Activated T-cell treated with anti-CD3 and anti-CD28 coated beads for 48 hours (primary cell): ENCODE measurements around the gene SLC5A8.

ENCODE experiments used
- DNase-seq: peaks from one replicate; pipeline ENCODE4 v3.0.0-alpha.2; 2020; ENCODE audit warnings: low read depth

Gene SLC5A8, protein sequence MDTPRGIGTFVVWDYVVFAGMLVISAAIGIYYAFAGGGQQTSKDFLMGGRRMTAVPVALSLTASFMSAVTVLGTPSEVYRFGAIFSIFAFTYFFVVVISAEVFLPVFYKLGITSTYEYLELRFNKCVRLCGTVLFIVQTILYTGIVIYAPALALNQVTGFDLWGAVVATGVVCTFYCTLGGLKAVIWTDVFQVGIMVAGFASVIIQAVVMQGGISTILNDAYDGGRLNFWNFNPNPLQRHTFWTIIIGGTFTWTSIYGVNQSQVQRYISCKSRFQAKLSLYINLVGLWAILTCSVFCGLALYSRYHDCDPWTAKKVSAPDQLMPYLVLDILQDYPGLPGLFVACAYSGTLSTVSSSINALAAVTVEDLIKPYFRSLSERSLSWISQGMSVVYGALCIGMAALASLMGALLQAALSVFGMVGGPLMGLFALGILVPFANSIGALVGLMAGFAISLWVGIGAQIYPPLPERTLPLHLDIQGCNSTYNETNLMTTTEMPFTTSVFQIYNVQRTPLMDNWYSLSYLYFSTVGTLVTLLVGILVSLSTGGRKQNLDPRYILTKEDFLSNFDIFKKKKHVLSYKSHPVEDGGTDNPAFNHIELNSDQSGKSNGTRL

DNA sequence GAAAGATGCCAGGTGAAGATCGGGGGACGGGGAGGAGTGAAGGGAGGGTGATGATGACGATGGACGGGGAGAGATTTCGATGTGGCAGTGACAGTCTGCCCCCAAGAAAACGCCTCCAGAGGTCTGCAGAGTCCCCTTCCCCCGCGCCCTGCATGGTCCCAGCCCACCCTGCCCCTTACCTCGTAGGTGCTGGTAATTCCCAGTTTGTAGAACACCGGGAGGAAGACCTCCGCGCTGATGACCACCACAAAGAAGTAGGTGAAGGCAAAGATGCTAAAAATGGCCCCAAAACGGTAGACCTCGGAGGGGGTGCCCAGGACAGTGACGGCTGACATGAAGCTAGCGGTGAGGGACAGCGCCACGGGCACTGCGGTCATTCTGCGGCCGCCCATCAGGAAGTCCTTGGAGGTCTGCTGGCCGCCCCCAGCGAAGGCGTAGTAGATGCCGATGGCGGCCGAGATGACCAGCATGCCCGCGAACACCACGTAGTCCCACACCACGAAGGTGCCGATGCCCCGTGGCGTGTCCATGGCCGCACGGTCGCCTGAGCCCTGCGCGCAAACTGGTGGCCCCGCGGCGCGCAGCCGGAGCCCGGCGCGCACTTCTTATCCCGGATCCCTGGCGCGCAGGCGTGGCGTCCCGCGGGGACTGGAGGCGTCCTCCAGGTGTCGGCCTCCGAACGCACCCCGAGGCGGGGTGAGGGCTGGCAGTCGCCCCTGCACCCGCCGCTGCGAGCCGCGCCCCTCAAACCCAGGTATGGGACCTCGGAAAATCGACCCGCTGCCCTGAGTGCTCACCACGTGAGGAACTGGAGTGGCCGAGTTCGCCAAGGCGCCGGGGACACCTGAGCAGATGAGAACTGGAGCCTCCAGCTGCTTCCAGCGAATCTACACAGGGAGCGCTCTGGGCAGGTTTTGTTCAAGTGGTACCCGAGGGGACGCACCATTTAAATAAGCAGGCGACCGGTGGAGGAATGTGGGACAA is at the start of gene SLC5A8:
TSS of gene SLC5A8 (minus strand) at position 920 of the 984 bp plus-strand sequence. CDS start at position 530, 390 bp downstream.
- no peak for DNase-seq

DNA sequence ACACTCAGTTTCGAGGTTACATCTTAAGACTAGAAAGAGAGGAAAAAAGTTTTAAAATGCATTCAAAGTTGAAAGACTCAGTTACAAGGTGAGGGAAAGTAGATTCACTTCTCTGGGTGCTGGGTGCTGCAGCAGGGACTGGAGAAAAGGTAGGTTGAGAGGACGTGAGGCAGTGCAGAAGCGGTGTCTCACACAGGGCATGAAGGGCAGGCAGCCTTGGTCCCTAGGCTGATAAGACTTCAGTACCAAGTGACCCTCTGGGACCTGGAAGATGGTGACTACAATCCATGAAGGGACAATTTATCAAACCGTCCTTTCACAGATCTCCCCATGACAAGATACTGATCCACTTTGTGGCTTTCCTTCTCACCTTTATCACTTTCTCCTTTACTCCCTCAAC is 47.3 kb upstream of the SLC5A8 start:
- DNase-seq, result no peak

DNA sequence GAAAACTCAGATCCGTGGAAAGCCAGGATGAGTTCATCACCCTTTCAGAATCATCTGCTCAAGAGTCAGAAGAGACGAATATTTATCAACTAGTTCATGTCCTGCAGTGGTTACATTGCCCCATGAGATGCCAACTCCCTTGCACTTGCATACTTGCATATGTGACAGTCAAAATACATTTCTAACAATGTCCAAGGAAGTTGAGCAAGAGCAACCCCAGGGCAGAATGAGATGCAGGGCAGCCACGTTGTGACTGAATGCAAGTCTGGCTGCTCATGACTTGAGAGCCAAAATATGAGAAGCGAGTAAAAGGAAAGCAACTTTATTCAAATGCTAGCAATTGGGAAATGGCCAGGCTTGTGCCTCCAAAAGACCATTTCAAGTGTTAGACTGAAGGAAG is 46.2 kb upstream of the SLC5A8 start:
- no peak for DNase-seq

DNA sequence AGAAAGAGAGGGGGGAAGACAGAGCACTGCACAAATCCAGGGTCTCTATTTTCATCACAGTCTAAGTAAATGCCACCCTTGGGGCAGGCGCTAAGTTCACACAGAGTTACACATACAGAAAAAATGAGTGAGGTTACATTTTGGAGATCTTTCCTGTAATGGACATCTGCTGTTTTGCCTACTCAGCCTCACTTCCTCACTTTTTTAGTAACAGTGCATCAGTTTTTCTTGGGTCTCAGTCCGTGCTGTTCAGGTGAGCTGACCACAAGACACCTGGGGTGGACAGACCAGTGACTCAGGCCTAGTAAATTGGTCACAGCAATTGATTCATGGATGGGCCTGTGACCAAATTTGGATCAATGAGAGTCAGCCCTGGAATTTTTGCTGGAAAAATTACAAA is 33.6 kb upstream of the SLC5A8 start:
- DNase-seq, result no peak

DNA sequence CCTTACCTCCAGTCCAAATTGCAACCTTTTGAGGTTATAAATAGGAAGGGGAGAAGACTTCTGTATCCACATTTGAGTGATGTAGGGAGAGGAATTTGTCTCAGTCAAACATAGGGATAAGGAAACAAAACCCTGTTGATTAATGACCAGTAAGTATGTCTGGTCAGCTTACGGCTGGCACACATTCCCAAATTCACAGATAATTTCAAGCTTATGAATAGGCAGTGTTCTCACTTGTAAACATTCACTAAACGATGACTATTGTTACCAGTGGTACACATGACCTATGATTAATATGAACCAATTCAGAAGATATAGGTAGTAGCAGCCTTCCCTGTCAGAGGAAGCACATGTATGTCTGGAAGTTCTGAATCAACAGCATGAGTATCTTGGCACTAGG is 33.0 kb upstream of the SLC5A8 start:
- no peak for DNase-seq

DNA sequence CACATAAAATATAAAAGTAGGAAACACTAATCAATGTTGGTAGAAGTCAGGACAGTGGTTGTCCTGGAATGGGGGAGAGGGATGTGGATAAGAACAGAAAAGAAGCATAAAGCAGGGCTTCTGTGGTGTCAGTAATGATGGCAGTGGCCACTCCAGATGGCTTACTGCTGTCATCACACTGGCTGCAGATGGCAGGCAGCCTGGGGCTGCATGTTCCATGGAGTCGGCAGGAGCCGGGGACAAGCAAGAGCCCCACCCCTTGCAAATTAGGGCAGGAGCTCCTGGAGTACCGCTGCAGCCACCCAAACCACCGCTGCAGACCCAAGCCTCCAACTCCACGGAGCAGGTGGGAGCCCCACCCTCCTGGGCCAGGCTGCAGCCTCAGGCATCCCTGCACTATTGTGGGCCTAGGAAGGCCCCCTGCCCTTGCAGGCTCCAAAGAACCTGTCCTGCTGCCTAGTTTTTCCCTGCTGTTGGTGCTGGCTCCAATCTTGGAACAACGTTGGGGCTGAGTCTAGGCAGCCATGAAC is 28.8 kb upstream of the SLC5A8 start:
- no peak for DNase-seq

DNA sequence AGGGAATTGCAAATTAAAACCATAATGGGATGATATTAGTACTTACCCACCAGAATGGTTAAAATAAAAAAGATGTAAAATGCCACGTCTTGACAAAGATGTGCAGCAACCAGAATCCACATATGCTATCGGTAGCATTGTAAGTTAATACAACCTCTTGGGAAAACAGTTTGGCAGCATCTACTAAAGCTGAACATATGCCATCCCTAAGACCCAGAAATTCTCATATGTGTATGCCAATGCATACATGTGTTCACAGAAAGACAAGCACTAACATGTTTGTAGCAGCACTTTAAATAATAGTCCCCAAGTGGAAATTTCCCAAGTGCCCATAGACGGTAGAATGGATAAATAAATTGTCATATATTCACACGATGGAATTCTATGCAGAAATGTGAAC is 28.3 kb upstream of the SLC5A8 start:
- no peak for DNase-seq

DNA sequence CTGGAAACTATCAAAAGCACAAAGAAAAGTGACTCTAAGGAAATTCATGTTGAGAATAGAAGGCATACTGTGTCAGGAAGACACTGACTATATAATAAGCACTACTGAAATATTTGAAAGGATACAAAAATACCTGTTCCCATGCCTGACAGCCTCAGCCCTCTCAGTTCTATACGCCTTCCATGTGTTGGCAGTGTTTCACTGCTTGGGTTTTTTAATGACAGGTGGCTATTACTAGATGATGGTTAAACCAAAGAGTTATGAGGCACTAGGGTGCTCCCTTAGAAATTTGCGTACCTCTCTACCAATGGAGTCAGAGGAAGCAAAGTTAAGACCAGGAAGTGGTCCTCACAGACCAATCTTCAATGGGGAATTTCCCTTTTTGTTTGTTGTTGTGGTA is 25.6 kb upstream of the SLC5A8 start:
- DNase-seq, result no peak

DNA sequence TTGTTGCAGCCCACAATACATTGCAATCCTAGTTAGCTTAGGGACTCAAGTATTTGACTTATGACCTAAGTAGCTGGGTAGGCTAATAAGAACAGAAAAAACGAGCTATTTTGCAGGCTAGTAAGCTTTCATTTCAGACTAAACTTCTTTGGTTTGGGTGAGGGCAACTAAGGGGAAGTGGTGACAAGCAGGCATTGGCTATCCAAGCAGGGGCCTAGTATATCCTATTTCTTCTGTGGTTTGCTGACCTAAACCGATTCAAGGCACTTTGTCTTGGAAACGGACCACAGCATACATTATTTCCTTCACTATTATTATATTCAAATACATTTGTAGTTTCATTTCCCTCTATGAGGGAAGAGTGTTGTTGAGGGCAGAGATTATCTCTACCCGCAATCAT is 21.6 kb upstream of the SLC5A8 start:
- no peak for DNase-seq

DNA sequence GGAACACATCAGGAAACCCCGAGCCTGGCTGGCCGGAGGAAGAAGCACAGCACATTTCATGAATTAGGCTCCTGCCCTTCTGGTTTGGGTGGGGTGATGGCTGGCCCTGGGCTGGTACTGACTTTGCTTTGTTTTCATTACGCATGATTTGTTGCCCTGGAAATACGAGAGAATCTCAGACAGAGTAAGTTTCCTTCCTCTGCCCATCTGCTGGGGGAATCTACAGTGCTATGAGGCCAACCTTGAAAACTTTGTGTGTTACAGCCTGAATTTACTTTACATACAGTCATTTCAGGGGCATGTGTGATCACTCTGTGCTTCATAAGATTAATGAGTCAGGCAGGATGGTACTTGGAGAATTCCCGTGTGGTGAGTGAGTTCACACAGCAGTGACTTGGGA is 20.5 kb upstream of the SLC5A8 start:
- no peak for DNase-seq

DNA sequence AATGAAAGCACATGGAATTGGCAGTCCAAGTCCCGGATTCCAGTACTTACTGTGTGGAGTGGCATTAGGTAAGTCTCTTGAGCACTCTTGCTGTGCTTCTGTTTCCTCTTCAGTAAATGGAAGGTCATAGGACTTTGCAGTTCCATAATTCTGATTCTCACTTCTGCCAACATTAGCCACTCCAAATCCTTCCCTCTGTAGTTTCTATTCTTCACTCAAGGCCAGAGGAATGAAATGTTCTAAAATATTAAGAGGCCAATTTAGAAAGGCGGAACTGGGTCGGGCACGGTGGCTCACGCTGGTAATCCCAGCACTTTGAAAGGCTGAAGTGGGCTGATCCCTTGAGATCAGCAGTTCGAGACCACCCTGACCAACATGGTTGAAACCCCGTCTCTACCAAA is 19.8 kb upstream of the SLC5A8 start:
- no peak for DNase-seq

DNA sequence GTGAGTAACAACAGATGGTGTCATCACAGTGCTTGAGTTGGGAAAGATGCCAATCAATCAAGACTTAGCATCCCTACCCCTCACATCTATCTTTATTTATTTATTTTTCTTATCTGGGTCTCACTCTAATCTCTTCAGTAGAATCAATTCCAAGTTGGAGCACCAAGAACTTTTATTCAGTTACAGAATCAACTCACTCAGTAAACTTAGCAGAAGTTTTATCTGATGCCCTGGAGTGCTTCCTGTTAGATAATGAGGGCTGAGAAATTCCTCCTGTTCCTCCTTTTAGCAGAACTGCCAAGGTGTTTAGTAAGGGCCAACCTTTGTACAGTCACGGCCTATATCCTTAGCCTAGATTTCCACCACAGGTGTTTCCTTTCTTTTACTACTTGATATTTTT is 11.3 kb upstream of the SLC5A8 start:
- no peak for DNase-seq

DNA sequence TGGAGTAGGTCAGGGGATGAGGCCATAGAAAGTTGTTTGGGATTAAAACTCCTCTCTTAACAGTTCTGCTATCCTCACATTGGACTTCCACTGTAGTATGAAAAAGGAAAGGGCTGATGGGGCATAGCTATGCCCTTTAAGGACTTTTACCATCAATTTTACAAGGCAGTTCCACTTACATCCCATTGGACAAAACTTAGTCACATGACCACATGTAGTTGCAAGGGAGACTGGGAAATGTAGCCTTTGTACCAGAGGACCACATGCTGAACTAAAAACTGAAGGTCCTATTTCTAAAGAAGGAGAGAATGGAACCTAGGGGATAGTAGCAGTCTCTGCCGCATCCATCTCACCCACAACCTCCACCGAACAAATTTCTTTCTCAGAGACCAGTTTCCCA is 6.8 kb upstream of the SLC5A8 start:
- DNase-seq, result no peak

DNA sequence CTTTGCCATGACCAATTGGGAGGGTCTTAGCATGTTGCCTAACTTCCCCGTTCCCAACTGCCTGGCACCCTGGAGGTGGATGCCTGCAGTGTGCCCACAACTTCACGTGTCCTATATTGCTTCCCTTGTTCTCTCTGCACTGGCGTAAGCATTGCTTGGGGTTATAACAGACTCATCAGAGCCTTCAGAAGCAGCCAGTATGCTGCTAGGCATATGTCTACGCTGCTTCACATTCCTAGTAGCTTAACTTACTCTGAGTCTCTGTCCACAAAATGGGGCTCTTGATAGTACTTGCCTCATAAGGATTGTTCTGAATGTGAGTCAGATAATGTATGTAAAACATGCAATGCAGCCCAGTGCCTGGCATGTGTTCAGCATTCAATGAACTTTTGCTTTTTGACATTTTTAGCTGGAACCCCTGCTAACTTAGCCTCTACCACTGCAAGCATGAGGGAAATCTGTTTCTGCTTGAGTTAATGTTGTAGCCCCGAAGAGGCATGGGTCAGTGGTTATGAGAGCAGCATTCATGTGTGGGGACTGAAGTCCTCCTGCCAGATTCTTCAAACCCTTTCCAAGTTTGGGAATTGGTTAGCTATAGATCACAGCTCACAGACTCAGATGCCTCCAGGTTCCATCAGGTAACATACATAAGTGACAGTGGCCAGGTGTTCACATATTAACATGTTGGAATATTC is 2.8 kb downstream of the SLC5A8 start:
- DNase-seq, result no peak

DNA sequence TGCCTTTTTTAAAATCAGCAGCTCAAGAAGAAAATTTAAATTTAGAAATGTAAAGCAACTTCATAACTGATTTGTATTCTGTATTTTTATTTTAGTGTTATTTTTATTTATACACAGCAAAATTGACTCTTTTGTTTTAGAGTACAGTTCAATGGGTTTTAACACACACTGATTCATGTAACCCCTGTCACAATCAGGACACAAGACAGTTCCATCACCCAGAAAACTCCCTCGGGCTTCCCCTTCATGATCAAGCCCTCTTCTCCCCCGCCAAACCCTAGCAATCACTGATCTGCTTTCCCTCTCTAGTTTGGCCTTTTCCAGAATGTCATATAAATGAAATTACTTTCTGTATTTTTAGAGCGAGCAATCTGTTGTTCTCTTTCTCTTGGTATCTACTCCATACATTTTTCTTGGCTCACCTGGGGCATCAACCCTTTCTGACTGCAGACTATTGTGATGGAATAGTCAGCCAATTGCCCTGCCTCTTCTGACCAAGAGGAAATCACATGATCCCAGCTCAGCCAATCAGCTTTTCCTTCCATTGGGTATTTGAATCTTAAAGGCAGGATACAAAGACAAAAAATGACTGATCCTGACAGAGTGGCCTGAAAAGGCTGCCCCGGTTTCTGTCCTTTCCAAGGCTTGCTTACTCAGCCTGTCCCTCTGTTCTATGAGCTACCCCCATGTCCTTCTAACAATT is 5.3 kb downstream of the SLC5A8 start:
- no peak for DNase-seq

DNA sequence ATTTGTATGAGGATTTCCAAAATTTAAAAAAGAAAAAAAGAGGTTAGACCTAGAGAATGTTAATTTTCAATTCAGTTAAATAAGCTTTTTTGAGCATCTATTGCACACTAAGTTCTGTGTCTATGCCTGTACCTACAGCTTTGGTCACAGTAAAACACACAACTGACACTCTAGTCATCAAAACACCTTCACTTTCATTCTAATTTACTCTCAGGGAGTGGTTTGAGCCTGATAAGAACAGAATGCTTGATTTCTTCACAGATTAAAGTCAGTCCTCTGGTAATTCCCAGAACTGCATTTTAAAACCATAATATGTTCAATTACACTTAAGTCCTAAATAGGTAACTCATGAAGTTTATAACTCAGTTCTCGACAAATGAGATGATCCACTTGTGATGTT is 9.2 kb downstream of the SLC5A8 start:
- DNase-seq, result no peak

DNA sequence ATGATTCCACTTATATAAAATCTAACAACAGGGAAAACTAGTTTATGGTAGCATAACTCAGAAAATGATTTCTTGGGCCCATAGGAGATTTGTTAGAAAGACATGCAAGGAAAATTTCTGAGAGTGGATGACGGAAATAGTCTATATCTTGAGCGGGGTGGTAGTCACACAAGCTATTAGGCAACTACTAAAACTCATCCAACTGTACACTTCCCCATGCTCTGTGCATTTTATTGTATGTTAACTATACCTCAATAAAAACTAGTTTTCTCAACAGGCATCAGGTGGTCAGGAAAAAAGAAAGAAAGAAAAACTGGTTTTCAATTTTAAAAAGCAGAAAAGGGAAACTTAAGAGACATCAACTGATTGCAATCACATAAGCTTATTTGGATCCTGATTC is 9.9 kb downstream of the SLC5A8 start:
- DNase-seq, result no peak

DNA sequence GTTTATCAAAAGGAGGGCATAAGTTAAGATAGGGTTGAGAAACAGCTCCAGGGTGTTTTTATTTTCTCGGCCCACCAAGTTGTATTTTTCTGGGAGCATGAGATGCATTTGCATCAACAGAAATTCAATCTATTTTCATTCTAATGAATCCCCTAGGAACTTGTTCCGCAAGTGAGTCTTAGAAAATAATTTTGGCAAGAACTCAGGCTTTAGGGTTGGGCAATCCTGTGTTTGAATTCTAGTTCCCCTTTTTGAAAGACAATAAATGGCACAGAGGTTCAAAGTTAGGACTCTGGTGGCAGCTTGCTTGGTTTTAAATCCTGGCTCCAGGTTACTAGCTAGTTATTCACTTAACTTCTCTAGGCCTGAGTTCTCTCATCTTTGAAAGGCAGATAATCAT is 23.7 kb downstream of the SLC5A8 start:
- no peak for DNase-seq

DNA sequence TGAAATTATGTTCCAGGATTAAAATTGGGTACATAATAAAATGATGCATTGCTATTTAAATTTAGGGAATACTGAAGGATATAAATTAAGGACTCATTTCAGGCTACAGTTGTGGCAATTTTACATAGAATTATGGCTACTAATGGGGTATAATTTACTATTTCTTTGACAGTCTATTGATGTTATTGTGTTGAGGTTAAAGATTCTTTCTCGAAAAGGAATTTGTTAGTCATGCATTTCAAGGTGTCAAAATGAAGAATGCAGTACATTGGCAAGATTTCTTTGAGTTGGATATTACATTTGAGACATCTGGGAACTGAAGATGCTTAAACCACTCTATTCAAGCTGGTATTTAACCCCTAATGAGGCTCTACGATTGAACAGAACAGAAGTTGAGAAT is 28.3 kb downstream of the SLC5A8 start:
- DNase-seq, result no peak

DNA sequence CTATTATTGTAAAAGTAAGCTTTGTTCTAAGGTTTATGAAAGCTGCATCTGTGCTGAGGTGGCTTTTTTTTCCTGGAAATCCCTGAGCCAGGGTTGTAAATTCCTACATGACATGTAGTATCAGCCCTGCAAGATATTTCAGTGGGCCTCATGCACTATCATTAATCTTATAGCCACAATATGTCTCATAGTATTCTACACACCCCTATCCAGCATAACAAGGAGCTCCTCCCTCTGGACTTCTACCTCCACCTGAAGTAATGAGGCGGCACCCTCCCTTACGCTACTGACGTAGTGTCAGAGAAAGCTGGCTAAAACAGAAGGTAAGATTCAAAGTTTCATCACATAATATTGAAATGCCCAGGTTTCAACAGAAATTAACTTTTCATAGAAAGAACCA is 35.5 kb downstream of the SLC5A8 start:
- no peak for DNase-seq

DNA sequence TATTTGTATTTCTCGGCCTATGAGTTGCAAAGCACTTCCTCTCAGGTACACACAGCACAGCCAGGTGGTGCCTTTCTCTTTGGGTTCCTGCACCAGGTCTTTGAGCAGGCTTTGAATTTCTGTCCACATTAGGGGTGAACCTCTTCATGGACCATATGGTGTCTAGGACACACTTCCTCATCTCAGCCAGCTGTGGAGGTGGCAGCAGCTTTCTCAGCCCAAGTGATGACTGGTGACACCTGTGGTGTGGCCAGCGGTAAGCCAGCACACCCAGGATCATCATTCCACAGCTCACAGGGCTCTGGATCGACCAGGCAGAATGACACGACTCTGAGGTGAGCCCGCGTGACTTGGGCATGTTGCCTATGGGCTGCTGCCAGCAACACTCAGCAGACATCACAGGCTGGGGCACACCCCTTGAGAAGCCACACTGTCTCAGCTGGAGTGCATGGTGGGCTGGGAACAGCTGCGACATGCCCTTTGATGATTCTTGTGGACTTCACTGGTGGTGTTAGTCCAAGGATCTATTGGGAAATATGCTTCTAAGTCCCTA is 36.8 kb downstream of the SLC5A8 start:
- DNase-seq, result no peak
